Measurements from ENCODE around the gene TMEM221.
"Not testable (repeated sequence)": the region's sequence is repeated elsewhere in the genome, so short reads cannot be mapped to it uniquely, and the experiment has no call there.

TMEM221 gene
- total RNA-seq, result 0 to 0.35 (median 0) reads per million in 4 experiments

DNA sequence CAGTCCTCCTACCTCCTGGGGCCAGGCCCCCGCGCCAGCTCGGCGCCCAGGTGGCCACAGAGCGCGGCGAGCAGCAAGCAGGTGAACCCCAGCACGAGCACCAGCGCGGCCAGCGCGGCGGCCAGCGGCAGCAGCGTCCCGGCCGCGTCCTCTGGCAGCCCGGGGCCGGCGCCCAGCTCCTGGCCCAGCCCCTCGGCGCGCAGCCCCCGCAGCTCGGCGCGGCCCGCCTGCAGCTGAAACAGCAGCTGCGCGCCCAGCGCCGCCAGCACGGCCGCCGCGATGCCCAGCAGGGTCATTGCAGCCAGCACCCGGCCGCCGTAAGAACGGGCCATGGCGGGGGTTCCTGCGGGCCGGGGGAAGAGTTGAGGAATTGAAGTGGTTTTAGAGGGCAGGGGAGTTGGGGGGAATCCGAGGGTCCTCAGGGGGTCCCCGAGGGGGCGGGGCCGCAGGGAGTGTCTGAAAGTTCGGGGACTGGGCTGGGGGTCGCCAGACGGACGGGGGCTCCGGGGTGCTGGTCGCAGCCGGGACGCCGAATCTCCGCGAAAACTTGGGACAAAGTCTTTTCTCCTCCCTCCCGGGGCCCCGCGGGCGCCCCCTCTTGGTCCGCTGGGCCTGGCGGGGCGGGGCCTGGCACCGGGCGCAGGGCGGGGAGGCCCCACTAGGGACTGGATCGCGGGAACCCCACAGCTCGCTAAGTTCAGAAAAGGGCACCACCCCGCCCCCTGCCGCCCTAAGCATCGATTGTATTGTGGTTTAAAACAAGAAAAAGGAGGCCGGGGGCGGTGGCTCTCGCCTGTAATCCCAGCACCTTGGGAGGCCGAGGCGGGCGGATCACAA lies at the start of gene TMEM221:
Gene TMEM221, minus strand, starts transcription at position 538 of the 837 bp plus-strand sequence. Its CDS starts 206 bp downstream, at position 332.
- DNase-seq, result peak; percentile 49

DNA sequence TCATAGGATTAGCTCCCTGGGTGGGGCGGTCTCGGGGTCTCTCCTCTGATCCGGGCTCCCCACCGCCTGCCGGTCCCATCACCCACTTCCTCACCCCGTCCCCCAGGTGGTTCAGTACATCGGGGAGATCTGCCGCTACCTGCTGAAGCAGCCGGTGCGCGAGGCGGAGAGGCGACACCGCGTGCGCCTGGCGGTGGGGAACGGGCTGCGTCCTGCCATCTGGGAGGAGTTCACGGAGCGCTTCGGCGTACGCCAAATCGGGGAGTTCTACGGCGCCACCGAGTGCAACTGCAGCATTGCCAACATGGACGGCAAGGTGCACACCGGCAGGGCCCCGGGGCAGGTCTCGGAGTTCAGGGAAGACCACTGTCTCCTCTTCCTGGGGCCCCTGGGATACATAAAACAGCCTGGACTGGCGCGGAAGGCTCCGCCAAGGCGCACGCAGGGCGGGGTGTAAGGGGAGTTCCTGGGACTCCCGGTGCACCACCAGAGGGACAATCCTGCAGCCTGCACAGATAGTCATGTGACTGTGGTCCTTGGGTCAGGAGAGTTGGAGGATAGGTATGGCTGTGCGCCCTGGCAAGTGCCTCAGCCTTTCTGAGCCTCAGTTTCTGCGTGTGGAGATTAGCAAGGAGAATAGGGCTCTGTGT lies 48.8 kb upstream of the TMEM221 start:
- no peak for DNase-seq

DNA sequence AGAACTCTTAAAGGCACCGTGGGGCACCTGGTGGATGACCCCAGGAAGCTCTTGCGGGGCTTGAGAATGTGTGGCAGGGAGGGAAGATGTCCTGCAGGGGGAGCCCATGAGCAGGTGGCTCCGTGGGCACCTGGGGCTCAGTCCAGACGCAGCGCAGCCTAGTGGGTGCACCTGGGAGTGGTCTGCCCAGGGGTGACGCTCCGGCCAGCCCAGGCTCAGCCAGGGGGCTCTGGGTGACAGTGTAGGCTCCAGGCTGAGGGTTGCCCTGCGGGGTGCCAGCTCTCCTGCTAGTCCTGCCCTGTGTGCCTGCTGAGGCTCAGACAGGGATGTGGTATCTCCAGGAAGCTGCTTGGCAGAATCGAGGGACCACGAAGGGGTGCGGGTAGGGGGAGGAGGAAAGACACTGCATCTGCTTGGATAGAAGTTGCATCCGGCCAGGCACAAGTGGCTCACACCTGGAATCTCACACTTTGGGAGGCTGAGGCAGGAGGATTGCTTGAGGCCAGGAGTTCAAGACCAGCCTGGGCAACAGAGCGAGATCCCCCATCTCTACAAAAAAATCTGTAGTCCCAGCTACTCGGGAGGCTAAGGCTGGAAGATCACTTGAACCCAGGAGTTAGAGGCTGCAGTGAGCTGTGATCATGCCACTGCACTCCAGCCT lies 48.0 kb upstream of the TMEM221 start:
- peak; percentile 69 for DNase-seq

DNA sequence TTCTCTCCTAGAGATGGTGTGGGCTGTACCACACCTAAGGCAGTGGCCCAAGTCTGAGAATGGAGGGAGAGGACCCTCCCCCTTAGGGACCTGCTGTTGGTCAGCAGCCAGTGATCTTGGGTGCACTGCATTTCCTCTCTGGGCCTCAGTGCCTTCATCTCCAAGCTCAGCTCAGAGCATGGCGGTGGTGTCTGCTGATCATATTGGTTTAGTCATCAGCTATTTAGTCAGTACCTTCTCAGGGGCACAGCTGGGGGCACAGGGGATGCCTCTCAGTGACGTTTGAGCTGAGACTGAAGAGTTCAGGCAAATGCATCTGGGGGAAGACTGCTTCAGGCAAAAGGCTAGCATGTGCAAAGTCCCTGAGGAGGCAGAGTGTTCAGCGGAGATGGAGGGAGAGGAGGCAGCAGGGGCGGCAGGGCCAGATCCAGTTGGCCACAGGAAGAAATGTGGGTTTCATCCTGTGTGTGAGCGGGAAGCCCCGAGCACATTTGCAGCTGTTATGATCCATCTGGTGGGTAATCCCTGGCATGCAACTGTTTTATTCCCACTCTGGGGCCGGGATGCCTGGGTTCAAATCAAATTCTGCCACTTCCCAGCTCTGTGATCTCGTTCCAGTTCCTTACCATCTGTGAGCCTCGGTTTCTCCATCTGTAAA lies 47.3 kb upstream of the TMEM221 start:
- no peak for DNase-seq

DNA sequence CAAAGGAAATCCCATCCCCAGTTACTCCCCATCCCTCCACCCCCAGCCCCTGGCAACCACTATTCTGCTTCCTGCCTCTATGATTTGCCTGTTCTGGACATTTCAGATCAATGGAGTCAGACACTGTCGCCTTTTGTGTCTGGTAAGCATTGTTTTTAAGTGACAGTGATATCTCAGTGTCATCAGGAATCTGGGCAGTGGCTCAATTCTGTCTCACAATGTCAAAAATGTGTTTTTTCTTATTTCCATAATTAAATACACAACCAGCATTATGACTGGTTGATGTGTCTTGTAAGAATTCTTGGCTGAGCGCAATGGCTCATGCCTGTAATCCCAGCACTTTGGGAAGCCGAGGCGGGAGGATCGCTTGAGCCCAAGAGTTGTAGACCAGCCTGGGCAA lies 42.8 kb upstream of the TMEM221 start:
- no peak for DNase-seq

DNA sequence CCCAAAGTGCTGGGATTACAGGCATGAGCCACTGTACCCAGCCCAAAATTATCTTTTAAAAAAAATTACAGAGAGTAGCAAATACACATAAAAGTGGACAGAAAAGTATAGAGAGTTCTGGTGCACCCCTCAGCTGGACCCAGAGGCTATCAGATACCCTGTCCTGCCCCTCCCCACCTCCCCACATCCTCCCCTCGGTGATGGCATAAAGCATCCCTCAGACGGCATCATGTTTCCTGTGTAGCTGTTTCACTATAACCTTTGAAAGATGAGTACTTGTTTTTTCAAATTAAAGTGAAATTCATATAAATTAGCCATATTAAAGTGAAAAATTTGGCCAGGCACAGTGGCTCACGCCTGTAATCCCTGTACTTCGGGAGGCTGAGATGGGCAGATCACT lies 41.9 kb upstream of the TMEM221 start:
- peak; percentile 9 for DNase-seq

DNA sequence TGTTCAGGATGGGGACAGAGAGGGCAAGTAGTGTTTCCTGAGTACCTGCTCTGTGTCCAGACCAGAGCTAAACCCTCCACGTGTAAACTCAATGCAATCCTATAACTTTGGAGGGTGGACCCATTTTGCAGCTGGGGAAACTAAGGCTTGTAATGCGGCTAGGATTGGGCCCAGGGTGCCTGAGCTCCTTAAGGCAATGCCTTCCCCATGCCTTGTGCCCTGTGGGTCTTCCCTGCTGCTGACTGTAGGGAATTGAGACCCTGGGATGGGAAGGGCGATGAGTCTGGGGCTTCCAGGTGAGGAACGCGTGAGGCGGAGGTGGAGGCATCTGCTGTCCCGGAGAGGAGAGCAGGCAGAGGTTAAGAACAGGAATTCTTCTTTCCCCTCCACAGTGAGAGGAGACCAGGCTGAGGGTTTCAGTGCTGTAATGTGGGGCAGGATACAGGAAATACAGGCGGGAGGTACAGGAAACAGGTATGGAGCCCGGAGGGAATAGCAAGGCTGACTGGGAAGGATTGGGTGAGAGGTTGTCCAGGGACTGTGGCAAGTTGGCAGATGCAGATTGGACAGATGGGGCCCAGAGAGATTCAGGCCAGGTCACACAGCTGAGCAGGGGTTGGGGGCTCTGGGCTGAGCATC lies 41.0 kb upstream of the TMEM221 start:
- DNase-seq, result no peak

DNA sequence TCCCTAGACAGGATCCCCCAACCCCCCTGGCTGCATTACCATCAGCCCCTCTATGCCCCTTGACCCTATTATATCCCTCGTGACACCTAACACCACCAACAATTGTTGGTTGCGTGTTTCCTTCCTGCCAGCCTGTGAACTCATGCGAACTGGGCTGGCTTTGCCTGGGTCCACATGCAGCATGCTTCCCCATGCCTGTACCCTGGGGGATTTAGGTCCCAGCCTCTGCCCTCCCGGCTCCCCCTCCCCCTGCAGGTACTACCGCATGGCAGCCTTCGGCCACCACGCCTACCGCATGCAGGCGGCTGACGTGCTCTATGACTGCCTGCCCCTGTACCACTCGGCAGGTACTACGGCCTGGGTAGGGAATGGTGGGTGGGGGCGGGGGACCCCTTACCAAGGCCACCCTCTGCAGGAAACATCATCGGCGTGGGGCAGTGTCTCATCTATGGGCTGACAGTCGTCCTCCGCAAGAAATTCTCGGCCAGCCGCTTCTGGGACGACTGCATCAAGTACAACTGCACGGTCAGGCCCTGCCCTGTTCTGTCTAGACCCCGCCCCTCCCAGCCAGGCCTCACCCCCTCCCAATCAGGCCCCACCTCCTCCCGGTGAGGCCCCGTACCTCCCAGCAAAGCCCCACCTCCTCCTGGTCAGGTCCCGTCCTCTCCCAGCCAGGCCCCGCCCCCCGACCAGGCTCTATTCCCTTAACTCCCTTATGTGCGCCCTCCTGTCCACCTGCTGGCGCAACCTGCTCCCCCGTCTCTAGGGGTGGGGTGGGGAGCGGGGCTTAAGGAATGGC lies 40.3 kb upstream of the TMEM221 start:
- peak; percentile 55 for DNase-seq

DNA sequence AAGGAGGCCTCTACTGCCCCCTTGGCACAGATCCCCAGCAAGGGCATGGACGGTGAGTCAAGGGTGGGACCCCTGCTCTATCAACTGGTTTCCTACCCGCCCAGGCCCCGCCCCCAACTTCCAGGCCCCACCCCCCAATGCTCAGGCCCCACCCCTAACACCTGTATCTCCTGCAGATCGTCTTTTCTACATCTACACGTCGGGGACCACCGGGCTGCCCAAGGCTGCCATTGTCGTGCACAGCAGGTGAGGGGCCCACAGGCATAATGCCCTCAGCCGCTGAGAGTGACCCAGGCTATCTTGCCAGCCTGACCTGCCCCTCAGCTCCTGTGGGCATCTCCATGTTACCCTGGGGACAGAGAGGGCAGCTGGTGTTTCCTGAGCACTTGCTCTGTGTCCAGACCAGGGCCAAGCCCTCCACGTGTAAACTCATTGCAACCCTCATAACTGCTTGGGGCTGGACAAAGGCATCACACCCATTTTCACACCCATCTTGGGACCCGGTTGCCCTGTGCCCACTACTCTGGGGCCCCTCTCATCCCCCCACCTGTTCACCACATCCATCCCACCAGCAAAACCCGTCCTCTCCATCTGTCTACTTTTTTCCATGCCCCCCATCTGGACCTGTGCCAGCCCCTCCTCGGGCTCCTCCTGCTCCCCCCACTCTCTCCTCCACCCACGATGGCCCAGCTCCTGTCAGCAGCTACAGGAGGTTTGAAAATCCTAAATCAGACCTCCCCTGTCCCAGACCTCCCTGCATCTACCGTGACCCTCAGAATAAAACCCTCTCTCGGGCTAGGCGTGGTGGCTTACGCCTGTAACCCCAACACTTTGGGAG lies 39.0 kb upstream of the TMEM221 start:
- no peak for DNase-seq

DNA sequence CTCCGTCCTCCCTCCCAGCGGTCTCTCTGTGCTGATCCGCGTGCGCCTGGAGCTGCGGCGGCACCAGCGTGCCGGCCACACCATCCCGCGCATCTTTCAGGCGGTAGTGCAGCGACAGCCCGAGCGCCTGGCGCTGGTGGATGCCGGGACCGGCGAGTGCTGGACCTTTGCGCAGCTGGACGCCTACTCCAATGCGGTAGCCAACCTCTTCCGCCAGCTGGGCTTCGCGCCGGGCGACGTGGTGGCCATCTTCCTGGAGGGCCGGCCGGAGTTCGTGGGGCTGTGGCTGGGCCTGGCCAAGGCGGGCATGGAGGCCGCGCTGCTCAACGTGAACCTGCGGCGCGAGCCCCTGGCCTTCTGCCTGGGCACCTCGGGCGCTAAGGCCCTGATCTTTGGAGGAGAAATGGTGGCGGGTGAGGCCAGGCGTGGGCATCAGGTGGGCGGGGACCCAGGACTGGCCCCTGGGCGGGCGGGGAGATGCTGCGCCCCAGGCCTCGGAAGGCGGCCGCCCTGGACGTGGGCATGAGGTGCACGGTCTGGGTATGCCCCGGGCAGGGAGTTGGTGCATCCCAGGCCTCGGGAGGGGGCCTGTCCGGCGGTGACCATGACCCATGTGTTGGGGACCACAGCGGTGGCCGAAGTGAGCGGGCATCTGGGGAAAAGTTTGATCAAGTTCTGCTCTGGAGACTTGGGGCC lies 38.2 kb upstream of the TMEM221 start:
- DNase-seq, result no peak

DNA sequence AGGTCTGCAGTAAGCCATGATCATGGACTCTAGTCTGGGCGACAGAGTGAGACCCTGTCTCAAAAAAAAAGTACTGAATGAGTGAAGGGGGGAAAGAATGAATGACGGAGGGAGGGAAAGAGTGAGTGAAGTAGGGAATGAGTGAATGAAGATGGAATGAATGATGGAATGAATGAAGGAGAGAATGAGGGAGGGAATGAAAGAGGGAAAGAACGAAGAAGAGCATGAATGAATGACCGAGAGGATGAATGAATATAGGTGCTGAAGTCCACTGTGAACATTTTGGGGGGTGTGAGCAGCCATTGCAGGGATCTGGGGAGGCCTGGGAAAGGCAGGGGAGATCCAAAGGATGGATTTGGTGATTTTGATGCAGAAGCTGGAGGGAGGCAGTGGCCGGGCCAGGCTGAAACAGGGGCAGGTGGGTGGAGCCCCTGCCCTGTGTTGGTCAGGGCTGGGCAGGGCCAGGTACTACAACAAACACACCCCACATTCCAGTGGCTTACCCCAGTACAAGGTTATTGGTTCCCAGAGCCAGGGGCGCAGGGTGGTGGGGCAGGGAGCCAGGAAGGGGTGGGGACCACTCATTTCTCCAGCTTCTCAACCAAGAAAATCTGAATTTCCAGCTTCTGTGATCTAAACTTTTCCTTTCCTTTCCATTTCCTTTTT lies 36.2 kb upstream of the TMEM221 start:
- DNase-seq, result no peak

DNA sequence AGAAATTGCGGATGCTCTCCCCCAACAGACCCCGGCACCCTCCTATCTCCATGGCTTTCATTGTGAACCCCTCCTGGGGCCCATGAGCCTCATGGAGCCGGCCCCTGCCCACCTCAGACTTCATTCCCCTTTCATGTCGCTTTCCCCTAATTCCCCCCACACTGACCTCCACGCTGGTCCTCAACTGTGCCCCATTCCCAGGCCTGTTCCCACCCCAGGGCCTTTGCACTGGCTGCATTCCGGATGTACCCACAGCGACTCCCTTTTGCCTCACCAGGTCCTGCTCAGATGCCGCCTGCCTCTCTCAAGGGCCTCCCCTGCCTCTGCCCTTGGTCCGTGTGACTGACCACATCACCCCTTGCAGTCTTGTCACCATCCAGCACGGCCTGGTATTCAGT lies 35.1 kb upstream of the TMEM221 start:
- DNase-seq, result no peak

DNA sequence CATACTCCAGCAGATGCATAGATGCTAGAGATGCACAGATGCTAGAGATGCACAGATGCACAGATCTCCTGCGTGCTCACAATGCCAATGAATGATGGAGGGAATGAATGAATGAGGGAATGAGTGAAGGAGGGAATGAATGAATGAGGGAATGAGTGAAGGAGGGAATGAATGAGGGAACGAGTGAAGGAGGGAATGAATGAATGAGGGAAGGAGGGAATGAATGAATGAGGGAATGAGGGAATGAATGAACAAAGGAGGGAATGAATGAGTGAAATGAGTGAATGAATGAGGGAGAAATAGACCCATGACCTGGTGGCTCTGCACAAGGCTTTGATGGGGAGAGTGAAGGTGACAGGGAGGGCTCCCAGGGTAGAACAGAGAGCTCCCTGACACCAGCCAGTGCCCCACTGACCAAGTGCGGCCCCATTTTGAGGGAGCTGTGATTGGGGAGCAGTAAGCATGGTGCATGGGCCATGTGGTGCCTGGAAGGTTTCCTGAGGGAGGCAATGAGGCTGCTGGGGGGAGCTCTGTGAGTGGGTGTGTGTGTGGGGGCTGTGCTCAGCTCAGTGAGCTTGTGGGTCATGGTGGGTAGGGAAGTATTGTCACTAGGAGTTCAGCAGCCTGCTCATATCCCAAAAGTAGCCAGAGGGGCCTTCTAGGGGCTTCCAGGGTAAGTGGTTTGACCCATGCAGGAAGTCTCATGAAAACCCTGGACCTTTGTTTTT lies 34.6 kb upstream of the TMEM221 start:
- DNase-seq, result no peak

DNA sequence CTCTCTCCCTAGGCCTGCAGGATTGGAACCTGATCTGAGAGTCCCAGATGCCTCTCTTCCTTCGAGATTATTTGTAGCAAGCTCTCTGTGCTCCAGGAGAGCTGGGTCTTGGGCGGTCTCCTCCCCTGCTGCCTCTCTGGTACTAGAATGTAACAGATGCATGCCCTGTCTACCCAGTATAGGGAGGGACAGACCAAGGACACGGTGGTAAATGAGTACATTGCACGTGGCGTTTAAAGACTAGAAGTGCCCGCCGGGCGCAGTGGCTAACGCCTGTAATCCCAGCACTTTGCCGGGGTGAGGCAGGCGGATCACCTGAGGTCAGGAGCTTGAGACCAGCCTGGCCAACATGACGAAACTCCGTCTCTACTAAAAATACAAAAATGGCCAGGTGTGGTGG lies 33.5 kb upstream of the TMEM221 start:
- no peak for DNase-seq

DNA sequence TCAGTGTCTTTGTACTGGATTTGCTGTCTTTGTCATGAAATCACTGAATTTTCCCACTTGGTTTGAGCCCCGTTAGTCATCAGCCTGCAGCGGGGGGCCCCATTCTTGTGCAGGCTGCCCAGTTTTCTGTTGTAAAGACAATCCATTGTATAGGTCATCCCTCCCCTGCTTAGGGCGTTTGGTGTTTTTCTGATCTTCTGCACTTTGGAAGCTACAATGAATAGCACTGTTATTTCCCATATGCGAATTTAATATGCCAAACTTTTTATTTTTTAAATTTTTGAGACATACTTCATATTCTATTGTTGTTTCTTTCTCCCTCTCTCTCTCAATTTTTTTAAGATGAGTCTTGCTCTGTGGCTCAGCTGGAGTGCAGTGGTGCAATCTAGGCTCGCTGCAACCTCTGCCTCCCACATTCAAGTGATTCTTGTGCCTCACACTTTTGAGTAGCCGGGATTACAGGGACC lies 30.9 kb upstream of the TMEM221 start:
- no peak for DNase-seq

DNA sequence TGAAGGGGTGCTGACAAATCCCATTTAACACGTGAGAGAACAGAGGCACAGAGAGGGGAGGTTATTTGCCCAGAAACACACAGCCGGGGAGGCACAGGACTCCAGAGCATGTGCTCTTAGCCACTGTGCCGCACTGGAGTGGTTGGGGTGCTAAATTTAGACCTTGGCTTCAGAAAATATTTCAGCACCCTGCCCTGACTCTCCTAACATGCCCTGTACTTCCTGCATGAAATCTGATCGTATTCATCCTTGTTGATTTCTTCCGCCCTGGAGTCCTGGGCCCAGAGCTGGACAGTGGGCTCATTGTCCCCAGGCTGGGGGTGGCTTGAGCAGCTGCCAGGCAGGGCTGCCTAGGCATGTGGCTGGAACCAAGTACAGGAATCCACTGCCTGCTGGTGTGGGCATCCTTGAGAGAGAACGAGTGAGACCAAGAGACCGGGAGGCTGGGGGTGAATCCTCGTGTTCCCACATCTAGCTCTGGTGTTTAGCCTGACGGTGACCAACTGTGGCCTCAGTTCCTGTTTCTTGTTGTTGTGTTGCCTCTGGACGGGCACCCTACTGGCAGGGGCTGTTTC lies 27.2 kb upstream of the TMEM221 start:
- no peak for DNase-seq

DNA sequence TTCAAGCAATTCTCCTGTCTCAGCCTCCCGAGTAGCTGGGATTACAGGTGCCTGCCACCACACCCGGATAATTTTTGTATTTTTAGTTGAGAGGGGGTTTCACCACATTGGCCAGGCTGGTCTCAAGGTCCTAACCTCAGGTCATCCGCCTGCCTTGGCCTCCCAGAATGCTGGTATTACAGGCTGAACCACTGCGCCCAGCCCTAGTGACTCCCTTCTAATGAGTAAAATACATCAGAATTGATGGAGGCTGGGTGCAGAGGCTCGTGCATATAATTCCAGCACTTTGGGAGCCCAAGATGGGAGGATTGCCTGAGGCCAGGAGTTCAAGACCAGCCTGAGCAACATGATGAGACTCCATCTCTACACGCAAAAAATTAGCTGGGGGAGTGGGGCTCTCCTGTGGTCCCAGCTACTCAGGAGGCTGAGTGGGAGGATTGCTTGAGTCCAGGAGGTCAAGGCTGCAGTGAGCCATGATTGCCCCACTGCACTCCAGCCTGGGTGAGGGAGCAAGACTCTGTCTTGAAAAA lies 26.6 kb upstream of the TMEM221 start:
- DNase-seq, result not testable (repeated sequence)

DNA sequence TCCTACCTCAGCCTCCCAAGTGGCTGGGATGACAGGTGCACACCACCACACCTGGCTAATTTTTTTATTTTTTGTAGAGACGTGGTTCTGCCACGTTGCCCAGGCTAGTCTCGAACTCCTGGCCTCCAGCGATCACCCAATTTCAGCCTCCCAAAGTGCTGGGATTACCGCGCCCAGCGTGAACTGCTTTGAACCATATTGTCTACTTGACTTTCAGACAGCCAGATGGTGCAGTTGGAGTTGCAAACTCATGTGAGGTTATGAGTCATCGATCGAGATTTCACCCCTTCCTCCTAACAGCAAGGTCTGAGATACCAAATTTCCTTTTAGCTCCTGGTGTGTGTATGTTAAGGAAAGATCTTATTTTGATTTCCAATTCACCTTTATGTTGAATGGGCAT lies 24.6 kb upstream of the TMEM221 start:
- no peak for DNase-seq
